Activated naive CD8-positive, alpha-beta T cell treated with anti-CD3 and anti-CD28 coated beads, Interleukin-2, amount 50 U/mL, for 24 hours (primary cell): ENCODE measurements around the gene NRARP.
"Not testable (repeated sequence)": the region's sequence is repeated elsewhere in the genome, so short reads cannot be mapped to it uniquely, and the experiment has no call there.

Experiments
- ATAC-seq: fragments of 150-1000 bp; cut with Tn5 transposase; one replicate; pipeline ENCODE4 v1.10.0; 2021
- DNase-seq: peaks from one replicate; pipeline ENCODE4 v3.0.0; 2021
- H3K27ac Mint-ChIP-seq: one replicate; pipeline ENCODE4 v1.8.0; 2021; ENCODE audit warnings: mild to moderate bottlenecking, mixed read lengths
- H3K27me3 Mint-ChIP-seq: one replicate; pipeline ENCODE4 v1.8.0; 2021; ENCODE audit warnings: mixed read lengths
- H3K36me3 Mint-ChIP-seq: one replicate; pipeline ENCODE4 v1.8.0; 2021; ENCODE audit warnings: low read depth, mixed read lengths
- H3K4me1 Mint-ChIP-seq: one replicate; pipeline ENCODE4 v1.8.0; 2021; ENCODE audit warnings: mixed read lengths
- H3K4me3 Mint-ChIP-seq: one replicate; pipeline ENCODE4 v1.8.0; 2021; ENCODE audit warnings: mild to moderate bottlenecking, moderate library complexity, mixed read lengths
- H3K9me3 Mint-ChIP-seq: one replicate; pipeline ENCODE4 v1.8.0; 2021; ENCODE audit warnings: mixed read lengths

The NRARP gene

GRCh38 chr9:137272241-137273094 lies 29.6 kb downstream of the NRARP start:
- Mint-ChIP-seq H3K27me3 (no peaks in the 10 kb centered on the region), H3K27ac (no peak overlapping the region), H3K4me3 (no peak overlapping the region), H3K4me1 (peaks cover 31% of the 10 kb centered on the region), H3K9me3 (no peaks in the 10 kb centered on the region), H3K36me3 (peaks cover 22% of the 10 kb centered on the region)
- no peak for ATAC-seq
- DNase-seq: no peak

GRCh38 chr9:137271696-137272076 lies 30.4 kb downstream of the NRARP start:
- Mint-ChIP-seq H3K27me3 (no peaks in the 10 kb centered on the region), H3K36me3 (peaks cover 23% of the 10 kb centered on the region), H3K4me1 (peaks cover 27% of the 10 kb centered on the region), H3K9me3 (no peaks in the 10 kb centered on the region), H3K27ac (no peak overlapping the region), H3K4me3 (no peak overlapping the region)
- no peak for DNase-seq
- no peak for ATAC-seq

- Mint-ChIP-seq H3K4me3 (no peak overlapping the region), H3K9me3 (no peaks in the 10 kb centered on the region), H3K27ac (no peak overlapping the region), H3K27me3 (no peaks in the 10 kb centered on the region), H3K36me3 (peaks cover 23% of the 10 kb centered on the region), H3K4me1 (peaks cover 24% of the 10 kb centered on the region)
- DNase-seq: peak; percentile 41
- peak; percentile 35 for ATAC-seq
Observed at GRCh38 chr9:137270929-137271695, 31.0 kb downstream of the NRARP start.

DNA sequence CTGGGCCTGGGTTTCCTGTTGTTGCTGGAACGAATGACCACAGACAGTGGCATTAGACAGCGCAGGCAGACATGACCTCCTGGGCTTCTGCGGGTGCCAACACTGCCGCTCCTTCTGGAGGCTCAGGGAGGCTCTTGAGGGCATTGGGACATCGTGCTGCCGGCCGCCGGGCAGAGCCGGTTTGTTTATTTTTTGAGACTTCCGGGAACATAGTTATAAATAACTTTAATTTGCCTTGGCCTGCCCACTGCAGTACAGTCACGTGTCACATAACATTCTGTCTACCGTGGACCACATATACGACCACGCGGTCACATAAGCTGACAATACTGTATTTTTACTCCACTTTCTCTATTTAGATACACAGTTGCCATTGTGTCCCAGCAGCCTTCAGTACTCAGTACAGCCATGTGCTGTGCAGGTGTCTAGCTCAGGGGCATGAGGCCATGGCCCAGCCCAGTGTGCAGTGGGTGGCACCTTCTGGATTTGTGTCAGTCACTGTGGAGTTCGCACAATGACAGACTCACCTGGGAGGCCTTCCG lies 32.8 kb downstream of the NRARP start:
- no peak for ATAC-seq
- Mint-ChIP-seq H3K27ac (no peak overlapping the region), H3K4me3 (no peak overlapping the region), H3K9me3 (no peaks in the 10 kb centered on the region), H3K4me1 (peaks cover 15% of the 10 kb centered on the region), H3K27me3 (no peaks in the 10 kb centered on the region), H3K36me3 (peaks cover 25% of the 10 kb centered on the region)
- DNase-seq: no peak

GRCh38 chr9:137268538-137269201 lies 33.4 kb downstream of the NRARP start:
- ATAC-seq (no peak), DNase-seq (no peak)
- H3K36me3 Mint-ChIP-seq: peaks cover 27% of the 10 kb centered on the region
- H3K4me1 Mint-ChIP-seq: peaks cover 15% of the 10 kb centered on the region
- no peaks in the 10 kb centered on the region for H3K27me3 Mint-ChIP-seq
- H3K27ac Mint-ChIP-seq: no peak overlapping the region
- H3K4me3 Mint-ChIP-seq: no peak overlapping the region
- no peaks in the 10 kb centered on the region for H3K9me3 Mint-ChIP-seq

GRCh38 chr9:137267933-137268355 lies 34.1 kb downstream of the NRARP start:
- Mint-ChIP-seq H3K27ac (no peak overlapping the region), H3K4me3 (no peak overlapping the region), H3K9me3 (no peaks in the 10 kb centered on the region), H3K27me3 (no peaks in the 10 kb centered on the region), H3K36me3 (peaks cover 27% of the 10 kb centered on the region), H3K4me1 (peaks cover 15% of the 10 kb centered on the region)
- DNase-seq (no peak), ATAC-seq (no peak)

DNA sequence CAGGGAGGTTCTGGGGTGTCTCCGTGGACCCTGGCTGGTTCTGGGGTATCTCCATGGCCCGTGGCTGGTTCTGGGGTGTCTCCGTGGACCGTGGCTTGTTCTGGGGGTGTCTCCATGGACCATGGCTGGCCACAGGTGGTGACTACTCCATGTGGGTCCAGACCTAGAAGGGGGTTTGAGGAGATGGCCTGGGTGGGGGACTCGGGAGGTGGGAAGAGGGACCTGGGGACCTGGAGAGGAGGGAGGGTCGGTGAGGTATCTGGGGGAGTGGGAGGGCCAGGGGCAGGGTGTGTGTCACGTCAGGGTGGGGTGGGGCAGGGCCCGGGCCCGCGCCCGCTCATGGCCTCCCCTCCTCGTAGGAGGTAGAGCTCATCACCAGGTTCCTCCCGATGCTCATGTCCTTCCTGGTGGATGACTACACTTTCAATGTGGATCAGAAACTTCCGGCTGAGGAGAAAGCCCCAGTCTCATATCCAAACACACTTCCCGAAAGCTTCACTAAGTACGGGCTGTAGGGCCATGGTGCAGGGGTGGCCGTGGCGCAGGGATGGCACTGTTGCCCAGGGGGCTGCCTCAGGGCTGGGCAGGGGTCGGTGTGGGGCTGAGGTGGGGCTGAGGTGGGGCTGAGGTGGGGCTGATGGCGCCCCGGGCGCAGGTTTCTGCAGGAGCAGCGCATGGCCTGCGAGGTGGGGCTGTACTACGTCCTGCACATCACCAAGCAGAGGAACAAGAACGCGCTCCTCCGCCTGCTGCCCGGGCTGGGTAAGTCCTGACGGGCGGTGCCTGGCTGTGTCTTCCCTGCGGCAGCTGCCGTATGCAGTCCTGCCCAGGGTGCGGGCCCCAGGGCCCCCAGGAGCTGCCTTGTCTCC lies 35.3 kb downstream of the NRARP start:
- no peak overlapping the region for H3K4me3 Mint-ChIP-seq
- peaks cover 15% of the 10 kb centered on the region for H3K4me1 Mint-ChIP-seq
- no peaks in the 10 kb centered on the region for H3K27me3 Mint-ChIP-seq
- H3K9me3 Mint-ChIP-seq: no peaks in the 10 kb centered on the region
- H3K36me3 Mint-ChIP-seq: peaks cover 27% of the 10 kb centered on the region
- no peak overlapping the region for H3K27ac Mint-ChIP-seq
- DNase-seq (no peak), ATAC-seq (no peak)

DNA sequence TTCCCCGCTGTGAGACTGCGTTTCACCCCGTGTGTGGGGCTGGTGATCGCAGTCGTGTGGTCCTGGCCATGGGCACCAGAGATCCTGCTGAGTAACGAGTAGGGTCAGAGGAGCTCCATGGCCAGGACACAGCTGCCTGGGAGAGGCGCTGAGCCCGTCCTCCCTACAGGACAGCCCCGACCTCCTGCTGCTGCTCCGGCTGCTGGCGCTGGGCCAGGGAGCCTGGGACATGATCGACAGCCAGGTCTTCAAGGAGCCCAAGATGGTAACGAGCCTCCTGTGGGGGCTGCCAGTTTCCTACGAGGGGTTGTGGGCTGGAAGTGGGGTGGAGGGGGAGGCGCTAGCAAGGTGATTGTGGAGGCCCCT lies 35.9 kb downstream of the NRARP start:
- Mint-ChIP-seq H3K27me3 (no peaks in the 10 kb centered on the region), H3K4me3 (no peak overlapping the region), H3K9me3 (no peaks in the 10 kb centered on the region), H3K36me3 (peaks cover 27% of the 10 kb centered on the region), H3K4me1 (peaks cover 10% of the 10 kb centered on the region), H3K27ac (no peak overlapping the region)
- no peak for ATAC-seq
- no peak for DNase-seq

GRCh38 chr9:137265496-137266161 lies 36.4 kb downstream of the NRARP start:
- Mint-ChIP-seq H3K9me3 (no peaks in the 10 kb centered on the region), H3K4me3 (no peak overlapping the region), H3K4me1 (peaks cover 5% of the 10 kb centered on the region), H3K36me3 (peaks cover 27% of the 10 kb centered on the region), H3K27me3 (no peaks in the 10 kb centered on the region), H3K27ac (no peak overlapping the region)
- no peak for ATAC-seq
- no peak for DNase-seq

- Mint-ChIP-seq H3K36me3 (peaks cover 19% of the 10 kb centered on the region), H3K9me3 (no peaks in the 10 kb centered on the region), H3K4me1 (peaks cover 2% of the 10 kb centered on the region), H3K4me3 (no peak overlapping the region), H3K27ac (no peak overlapping the region), H3K27me3 (no peaks in the 10 kb centered on the region)
- DNase-seq (no peak), ATAC-seq (no peak)
Observed at GRCh38 chr9:137264067-137264466, 38.0 kb downstream of the NRARP start.

DNA sequence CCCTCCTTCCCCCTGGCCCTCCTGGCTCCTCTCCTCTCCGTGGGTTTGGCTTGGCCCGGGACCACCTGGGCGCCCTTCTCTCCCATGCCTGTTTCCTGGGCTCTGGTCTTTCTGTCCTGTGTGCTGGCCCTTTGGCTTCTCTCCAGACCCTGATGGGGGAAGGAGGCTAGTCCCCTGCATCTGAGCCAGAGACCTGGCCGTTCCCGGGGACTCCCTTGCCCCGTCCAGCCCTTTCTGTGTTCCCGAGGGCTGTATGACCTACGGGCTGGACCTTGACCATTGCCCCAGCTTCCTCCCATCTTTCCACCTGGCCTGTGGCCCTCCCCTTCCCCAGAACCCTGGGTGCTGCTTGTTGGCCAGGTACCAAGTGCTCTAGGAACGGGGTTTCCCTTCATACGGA lies 38.6 kb downstream of the NRARP start:
- Mint-ChIP-seq H3K36me3 (peaks cover 17% of the 10 kb centered on the region), H3K9me3 (no peaks in the 10 kb centered on the region), H3K27ac (no peak overlapping the region), H3K27me3 (no peaks in the 10 kb centered on the region), H3K4me1 (peaks cover under 1% of the 10 kb centered on the region), H3K4me3 (no peak overlapping the region)
- ATAC-seq: no peak
- no peak for DNase-seq

DNA sequence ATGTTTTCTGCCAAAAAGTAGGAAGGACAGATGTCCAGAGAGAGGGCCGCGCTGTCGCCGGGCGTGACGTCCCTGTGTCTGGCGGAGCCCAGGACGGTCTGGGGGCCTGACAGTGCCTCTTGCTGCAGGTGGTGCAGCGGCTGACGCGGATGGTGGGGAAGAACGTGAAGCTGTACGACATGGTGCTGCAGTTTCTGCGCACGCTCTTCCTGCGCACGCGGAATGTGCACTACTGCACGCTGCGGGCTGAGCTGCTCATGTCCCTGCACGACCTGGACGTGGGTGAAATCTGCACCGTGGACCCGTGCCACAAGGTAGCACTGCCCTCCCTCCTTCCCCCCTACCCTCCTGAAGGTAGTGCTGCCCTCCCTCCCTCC lies 39.2 kb downstream of the NRARP start:
- H3K27ac Mint-ChIP-seq: no peak overlapping the region
- no peak for DNase-seq
- no peaks in the 10 kb centered on the region for H3K27me3 Mint-ChIP-seq
- no peak overlapping the region for H3K4me3 Mint-ChIP-seq
- no peaks in the 10 kb centered on the region for H3K9me3 Mint-ChIP-seq
- peaks cover 14% of the 10 kb centered on the region for H3K36me3 Mint-ChIP-seq
- ATAC-seq: no peak
- no peaks in the 10 kb centered on the region for H3K4me1 Mint-ChIP-seq

GRCh38 chr9:137262173-137262908 lies 39.7 kb downstream of the NRARP start:
- H3K9me3 Mint-ChIP-seq, H3K27ac Mint-ChIP-seq, H3K27me3 Mint-ChIP-seq, H3K36me3 Mint-ChIP-seq, DNase-seq, ATAC-seq, H3K4me1 Mint-ChIP-seq, H3K4me3 Mint-ChIP-seq: not testable (repeated sequence)
